ENCODE data around the gene CLIC5.

CLIC5 gene

GRCh38 chr6:45915780-45916468, 99.7 kb downstream of the CLIC5 start:
- no peak for TF ChIP-seq CTCF (IDR thresholded peaks at IDR 0.05; ENCODE audit: extremely low read depth, insufficient read depth, missing control alignments)
- DNase-seq (ENCODE audit: low spot score), result no peak
- in situ Hi-C loops (cut with MboI; ENCODE audit: low pct_unique_long_range_greater_than_20kb, low sequenced_read_pairs, unreplicated experiment), result loop anchor here (25.0 kb wide), 2 partner anchors 479 to 1254 kb away; no protein-coding TSS in a partner anchor

GRCh38 chr6:45911691-45912090, 104.0 kb downstream of the CLIC5 start:
- in situ Hi-C loops (cut with MboI; ENCODE audit: low pct_unique_long_range_greater_than_20kb, low sequenced_read_pairs, unreplicated experiment), result loop anchor here (25.0 kb wide), 2 partner anchors 474 to 1249 kb away; no protein-coding TSS in a partner anchor
- DNase-seq (ENCODE audit: low spot score), result no peak
- no peak for TF ChIP-seq CTCF (IDR thresholded peaks at IDR 0.05; ENCODE audit: extremely low read depth, insufficient read depth, missing control alignments)

- TF ChIP-seq CTCF (IDR thresholded peaks at IDR 0.05; ENCODE audit: extremely low read depth, insufficient read depth, missing control alignments), result no peak
- in situ Hi-C loops (cut with MboI; ENCODE audit: low pct_unique_long_range_greater_than_20kb, low sequenced_read_pairs, unreplicated experiment), result loop anchor here (25.0 kb wide), 2 partner anchors 467 to 1242 kb away; no protein-coding TSS in a partner anchor
- no peak for DNase-seq (ENCODE audit: low spot score)
These were observed 111.7 kb downstream of the CLIC5 start for GRCh38 chr6:45903959-45904358.

GRCh38 chr6:45902984-45903383, 112.7 kb downstream of the CLIC5 start:
- DNase-seq (ENCODE audit: low spot score), result no peak
- TF ChIP-seq CTCF (IDR thresholded peaks at IDR 0.05; ENCODE audit: extremely low read depth, insufficient read depth, missing control alignments), result no peak
- in situ Hi-C loops (cut with MboI; ENCODE audit: low pct_unique_long_range_greater_than_20kb, low sequenced_read_pairs, unreplicated experiment), result loop anchor here (25.0 kb wide), 2 partner anchors 466 to 1241 kb away; no protein-coding TSS in a partner anchor

- no peak for DNase-seq (ENCODE audit: low spot score)
- no peak for TF ChIP-seq CTCF (IDR thresholded peaks at IDR 0.05; ENCODE audit: extremely low read depth, insufficient read depth, missing control alignments)
- in situ Hi-C loops (cut with MboI; ENCODE audit: low pct_unique_long_range_greater_than_20kb, low sequenced_read_pairs, unreplicated experiment), result loop anchor here (25.0 kb wide), 2 partner anchors 465 to 1240 kb away; no protein-coding TSS in a partner anchor
These were observed 113.7 kb downstream of the CLIC5 start for GRCh38 chr6:45901767-45902650.

Measured in GM13977 (cell line).